Measurements from ENCODE around the gene GRP.

- TF ChIP-seq CTCF (IDR thresholded peaks at IDR 0.05) (no peak), POLR2AphosphoS5 (IDR thresholded peaks at IDR 0.05) (no peak), POLR2A (IDR thresholded peaks at IDR 0.05) (no peak)
These were observed 21.7 kb upstream of the GRP start for GRCh38 chr18:59198215-59198614.

Measured in gastroesophageal sphincter (tissue), 3 donors.